K562 (cell line): ENCODE data around the gene CC2D1A.
A peak's percentile ranks its signal among the peaks of the same experiment; 100 is the strongest.

Experiments
- NR2C1 ChIP-seq, 2 experiments: fragments of 450-650 bp; IDR thresholded peaks; 2 replicates each; pipeline ENCODE4 v1.6.1; 2017; ENCODE audit warnings: mild to moderate bottlenecking in 2 of 2, antibody characterized with exemption in 1 of 2, inconsistent platforms in 1 of 2, missing compliant biosample characterization in 1 of 2, missing genetic modification characterization in 1 of 2
- NR3C1 ChIP-seq: sonication (generic); formaldehyde crosslinking; IDR thresholded peaks from 2 replicates; pipeline ENCODE4 v1.8.1; 2022; ENCODE audit warnings: missing genetic modification reagents
- POLR2G ChIP-seq: fragments of 200-400 bp; formaldehyde crosslinking; IDR thresholded peaks from 2 replicates; pipeline ENCODE4 v1.6.1; 2017; ENCODE audit warnings: low read depth, mild to moderate bottlenecking, antibody characterized with exemption, low read length, moderate library complexity
- RFX5 ChIP-seq: IDR thresholded peaks from 2 replicates; pipeline ENCODE4 v1.6.1; 2011; ENCODE audit warnings: low read depth, mild to moderate bottlenecking, improper control_type of control experiment, low read length
- RNF2 ChIP-seq: sonication (generic); IDR thresholded peaks from 2 replicates; pipeline ENCODE4 v1.6.1; 2016
- ZKSCAN1 ChIP-seq: fragments of 150-350 bp; IDR thresholded peaks from 2 replicates; pipeline ENCODE4 v1.6.1; 2016; ENCODE audit warnings: low read depth, low read length
- TF ChIP-seq, protein P1 (sequence below): sonication (generic); formaldehyde crosslinking; IDR thresholded peaks from 2 replicates; pipeline ENCODE4 v1.8.1; 2023; ENCODE audit warnings: mild to moderate bottlenecking, missing genetic modification reagents

DNA sequence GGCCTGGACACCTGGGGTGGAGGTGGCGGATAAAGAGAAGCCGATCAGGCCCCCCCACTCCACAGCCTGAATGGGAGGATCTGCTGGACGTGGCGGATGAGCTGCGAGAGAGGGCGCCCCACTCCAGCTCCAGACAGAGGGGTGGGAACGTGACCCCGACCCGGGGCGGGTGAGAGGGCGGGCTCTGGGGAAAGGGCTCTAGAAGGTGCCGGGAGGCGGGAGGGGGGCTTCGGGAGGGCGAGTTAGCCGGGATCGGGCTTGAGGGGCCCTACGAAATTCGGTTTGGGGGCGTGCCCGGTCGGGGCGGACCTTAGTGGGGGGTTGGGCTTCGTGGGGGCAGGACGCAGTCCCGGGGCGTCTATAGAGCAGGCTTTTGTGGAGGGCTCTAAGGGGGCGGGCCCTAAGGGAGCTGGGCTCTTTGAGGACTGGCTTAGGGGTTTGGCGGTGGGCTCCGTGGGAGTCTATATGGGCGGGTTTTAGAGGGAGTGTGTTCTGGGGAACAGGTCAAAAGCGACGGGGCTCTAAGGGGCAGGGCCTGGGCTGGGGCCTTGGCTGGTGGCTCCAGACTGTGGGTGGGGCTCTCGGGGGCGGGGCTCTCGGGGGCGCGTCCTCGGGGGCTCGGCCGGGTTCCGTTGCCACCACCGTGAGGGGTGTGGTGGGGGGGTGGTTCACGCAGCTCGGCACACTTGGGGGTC lies 33.2 kb upstream of the CC2D1A start:
- TF ChIP-seq NR3C1 (CRISPR knock-in tag) (no peak), RNF2 (no peak), POLR2G (peak; percentile 63), NR2C1 (IDR thresholded peaks at IDR 0.05) (peak; percentile 80), NR2C1 (tag; IDR thresholded peaks at IDR 0.05) (peak; percentile 73), RFX5 (no peak), ZKSCAN1 (0 out of 2 replicates have a peak, but pooled peaks have one; percentile 36)
- TF ChIP-seq, protein P1, sequence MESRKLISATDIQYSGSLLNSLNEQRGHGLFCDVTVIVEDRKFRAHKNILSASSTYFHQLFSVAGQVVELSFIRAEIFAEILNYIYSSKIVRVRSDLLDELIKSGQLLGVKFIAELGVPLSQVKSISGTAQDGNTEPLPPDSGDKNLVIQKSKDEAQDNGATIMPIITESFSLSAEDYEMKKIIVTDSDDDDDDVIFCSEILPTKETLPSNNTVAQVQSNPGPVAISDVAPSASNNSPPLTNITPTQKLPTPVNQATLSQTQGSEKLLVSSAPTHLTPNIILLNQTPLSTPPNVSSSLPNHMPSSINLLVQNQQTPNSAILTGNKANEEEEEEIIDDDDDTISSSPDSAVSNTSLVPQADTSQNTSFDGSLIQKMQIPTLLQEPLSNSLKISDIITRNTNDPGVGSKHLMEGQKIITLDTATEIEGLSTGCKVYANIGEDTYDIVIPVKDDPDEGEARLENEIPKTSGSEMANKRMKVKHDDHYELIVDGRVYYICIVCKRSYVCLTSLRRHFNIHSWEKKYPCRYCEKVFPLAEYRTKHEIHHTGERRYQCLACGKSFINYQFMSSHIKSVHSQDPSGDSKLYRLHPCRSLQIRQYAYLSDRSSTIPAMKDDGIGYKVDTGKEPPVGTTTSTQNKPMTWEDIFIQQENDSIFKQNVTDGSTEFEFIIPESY (CRISPR knock-in tag) = no peak
